Amniotic stem cell (primary cell): ENCODE data around the gene CAGE1.

Experiments used
- DNase-seq: peaks from one replicate; lab custom pipeline; 2025; lab: John Stamatoyannopoulos, UW

Gene CAGE1

GRCh38 chr6:7309050-7309449 is 80.5 kb downstream of the CAGE1 start:
- no peak for DNase-seq

GRCh38 chr6:7307533-7307932 is 82.0 kb downstream of the CAGE1 start:
- DNase-seq: no peak

GRCh38 chr6:7304821-7305220 is 84.7 kb downstream of the CAGE1 start:
- no peak for DNase-seq

- no peak for DNase-seq
Observed at GRCh38 chr6:7301702-7302101, 87.8 kb downstream of the CAGE1 start.

- no peak for DNase-seq
Observed at GRCh38 chr6:7300926-7301325, 88.6 kb downstream of the CAGE1 start.

- no peak for DNase-seq
Observed at GRCh38 chr6:7298113-7298512, 91.4 kb downstream of the CAGE1 start.

GRCh38 chr6:7296602-7297001 is 92.9 kb downstream of the CAGE1 start:
- no peak for DNase-seq

GRCh38 chr6:7295916-7296315 is 93.6 kb downstream of the CAGE1 start:
- DNase-seq: no peak

- DNase-seq: no peak
Observed at GRCh38 chr6:7292596-7293255, 96.8 kb downstream of the CAGE1 start.

GRCh38 chr6:7290079-7290478 is 99.5 kb downstream of the CAGE1 start:
- DNase-seq: no peak

GRCh38 chr6:7285416-7285815 is 104.1 kb downstream of the CAGE1 start:
- DNase-seq: no peak

GRCh38 chr6:7283676-7284075 is 105.9 kb downstream of the CAGE1 start:
- DNase-seq: no peak

GRCh38 chr6:7282097-7282906 is 107.2 kb downstream of the CAGE1 start:
- DNase-seq: no peak
